H9 (cell line): ENCODE results near the gene RLBP1. TPM values are rescaled to one million over a fixed set of nuclear protein-coding genes. Genes with fewer than 3 reads are reported as not detected.
"Not testable (repeated sequence)": the region's sequence is repeated elsewhere in the genome, so short reads cannot be mapped to it uniquely, and the experiment has no call there.

Experiments
- DNase-seq: peaks from one replicate; pipeline ENCODE4 v3.0.0-alpha.2; 2017
- H2AFZ ChIP-seq: one replicate; pipeline ENCODE4 v1.6.1; 2013; ENCODE audit warnings: mild to moderate bottlenecking, low read length, control low read depth, moderate library complexity
- H2AK5ac ChIP-seq: 2 replicates; pipeline ENCODE4 v1.6.1; 2013; ENCODE audit warnings: low read length, control low read depth, mixed read lengths; ENCODE audit not compliant: insufficient read length
- H2BK120ac ChIP-seq: one replicate; pipeline ENCODE4 v1.6.1; 2013; ENCODE audit warnings: low read depth, mild to moderate bottlenecking, low read length, control low read depth, inconsistent platforms; ENCODE audit not compliant: poor library complexity, severe bottlenecking
- H2BK12ac ChIP-seq: 2 replicates; pipeline ENCODE4 v1.6.1; 2013; ENCODE audit warnings: low read length, control low read depth, mixed read lengths, low read depth; ENCODE audit not compliant: insufficient read length
- H2BK15ac ChIP-seq: 2 replicates; pipeline ENCODE4 v1.6.1; 2013; ENCODE audit warnings: low read depth, low read length, control low read depth
- H2BK20ac ChIP-seq: one replicate; pipeline ENCODE4 v1.6.1; 2013; ENCODE audit warnings: low read depth, mild to moderate bottlenecking, low read length, control low read depth, inconsistent platforms; ENCODE audit not compliant: poor library complexity, severe bottlenecking
- H2BK5ac ChIP-seq: 2 replicates; pipeline ENCODE4 v1.6.1; 2013; ENCODE audit warnings: low read length, control low read depth, mixed read lengths; ENCODE audit not compliant: insufficient read length
- H3K14ac ChIP-seq: 2 replicates; pipeline ENCODE4 v1.6.1; 2013; ENCODE audit warnings: low read length, control low read depth; ENCODE audit not compliant: insufficient read depth
- H3K18ac ChIP-seq: 2 replicates; pipeline ENCODE4 v1.6.1; 2013; ENCODE audit warnings: low read depth, mild to moderate bottlenecking, mixed read lengths, low read length, control low read depth; ENCODE audit not compliant: insufficient read length
- H3K23ac ChIP-seq: 2 replicates; pipeline ENCODE4 v1.6.1; 2013; ENCODE audit warnings: low read length, control low read depth, mixed read lengths, low read depth; ENCODE audit not compliant: insufficient read length
- H3K23me2 ChIP-seq: 2 replicates; pipeline ENCODE4 v1.6.1; 2013; ENCODE audit warnings: low read depth, mild to moderate bottlenecking, mixed read lengths, low read length, control low read depth; ENCODE audit not compliant: insufficient read length, poor library complexity, severe bottlenecking
- H3K27ac ChIP-seq: 2 replicates; pipeline ENCODE4 v1.5.1; 2013; ENCODE audit warnings: low read length, control low read depth, mixed read lengths, low read depth; ENCODE audit not compliant: insufficient read length
- H3K27me3 ChIP-seq: 2 replicates; pipeline ENCODE4 v1.6.1; 2013; ENCODE audit warnings: low read length, control low read depth, inconsistent platforms; ENCODE audit not compliant: insufficient read depth
- H3K4ac ChIP-seq: 2 replicates; pipeline ENCODE4 v1.6.1; 2013; ENCODE audit warnings: low read depth, mild to moderate bottlenecking, control low read depth, inconsistent platforms, low read length, moderate library complexity
- H3K4me1 ChIP-seq: 2 replicates; pipeline ENCODE4 v1.6.1; 2013; ENCODE audit warnings: low read length, control low read depth, inconsistent platforms; ENCODE audit not compliant: insufficient read depth
- H3K4me2 ChIP-seq: 2 replicates; pipeline ENCODE4 v1.6.1; 2013; ENCODE audit warnings: low read length, control low read depth, mixed read lengths; ENCODE audit not compliant: insufficient read length, insufficient read depth
- H3K56ac ChIP-seq: 2 replicates; pipeline ENCODE4 v1.6.1; 2013; ENCODE audit warnings: low read depth, mild to moderate bottlenecking, mixed read lengths, low read length, control low read depth; ENCODE audit not compliant: insufficient read length
- H3K79me1 ChIP-seq: 2 replicates; pipeline ENCODE4 v1.6.1; 2013; ENCODE audit warnings: low read depth, mild to moderate bottlenecking, moderate library complexity, low read length, control low read depth, inconsistent platforms; ENCODE audit not compliant: insufficient read depth, poor library complexity, severe bottlenecking
- H3K79me2 ChIP-seq: 2 replicates; pipeline ENCODE4 v1.6.1; 2013; ENCODE audit warnings: low read length, control low read depth, inconsistent platforms; ENCODE audit not compliant: insufficient read depth
- H3K9ac ChIP-seq: 2 replicates; pipeline ENCODE4 v1.6.1; 2013; ENCODE audit warnings: low read length, control low read depth, mixed read lengths; ENCODE audit not compliant: insufficient read length; ENCODE audit errors: extremely low read depth
- H3K9me3 ChIP-seq: one replicate; pipeline ENCODE4 v1.6.1; 2013; ENCODE audit warnings: low read depth, low read length, inconsistent platforms; ENCODE audit not compliant: control insufficient read depth
- H3T11ph ChIP-seq: one replicate; pipeline ENCODE4 v1.6.1; 2013; ENCODE audit warnings: mild to moderate bottlenecking, low read length, control low read depth, inconsistent platforms
- H4K20me1 ChIP-seq: one replicate; pipeline ENCODE4 v1.6.1; 2013; ENCODE audit not compliant: control insufficient read depth, insufficient read length, insufficient read depth
- H4K5ac ChIP-seq: 2 replicates; pipeline ENCODE4 v1.6.1; 2013; ENCODE audit warnings: low read depth, mild to moderate bottlenecking, mixed read lengths, low read length, control low read depth; ENCODE audit not compliant: insufficient read length
- H4K8ac ChIP-seq: replicated peaks from 2 replicates; pipeline ENCODE4 v1.6.1; 2013; ENCODE audit warnings: low read length, control low read depth, mixed read lengths, low read depth; ENCODE audit not compliant: insufficient read length
- H4K91ac ChIP-seq: 2 replicates; pipeline ENCODE4 v1.6.1; 2013; ENCODE audit warnings: low read depth, mild to moderate bottlenecking, moderate library complexity, mixed read lengths, low read length, control low read depth; ENCODE audit not compliant: insufficient read length
- H3K27ac Mint-ChIP-seq, 3 experiments: 2 replicates in 2 of 3; 3 replicates in 1 of 3; pipeline ENCODE4 v1.8.0; 2020 to 2021; ENCODE audit warnings: mixed read lengths in 3 of 3, mild to moderate bottlenecking in 1 of 3, moderate library complexity in 1 of 3
- H3K27me3 Mint-ChIP-seq: 2 replicates; pipeline ENCODE4 v1.8.0; 2021; ENCODE audit warnings: low read depth, mild to moderate bottlenecking, moderate library complexity, mixed read lengths
- H3K36me3 Mint-ChIP-seq, 3 experiments: 2 replicates in 2 of 3; 3 replicates in 1 of 3; pipeline ENCODE4 v1.8.0; 2020 to 2021; ENCODE audit warnings: low read depth in 3 of 3, mixed read lengths in 3 of 3; ENCODE audit not compliant: insufficient read depth in 1 of 3
- H3K4me1 Mint-ChIP-seq, 2 experiments: 2 replicates each; pipeline ENCODE4 v1.8.0; 2020; ENCODE audit warnings: mixed read lengths in 2 of 2
- H3K4me3 Mint-ChIP-seq, 2 experiments: 2 replicates in 1 of 2; 3 replicates in 1 of 2; pipeline ENCODE4 v1.8.0; 2020 to 2021; ENCODE audit warnings: mild to moderate bottlenecking in 2 of 2, mixed read lengths in 2 of 2, moderate library complexity in 1 of 2
- H3K9me3 Mint-ChIP-seq, 2 experiments: 2 replicates in 1 of 2; 3 replicates in 1 of 2; pipeline ENCODE4 v1.8.0; 2020; ENCODE audit warnings: mild to moderate bottlenecking in 2 of 2, mixed read lengths in 2 of 2, moderate library complexity in 1 of 2
- WGBS: extraction: QIAGEN DNeasy Blood & Tissue Kit; methylation state at CpG from one replicate; pipeline ENCODE4 v1.1.7; 2013; ENCODE audit warnings: missing lambda C conversion rate, low lambda C conversion rate, mixed read lengths; ENCODE audit not compliant: insufficient read length; ENCODE audit errors: extremely low coverage; 5-methylcytosine and 5-hydroxymethylcytosine counted together
- long read RNA-seq: library from polyadenylated mRNA; unstranded; transcript quantifications from one replicate; pipeline ENCODE4 v2.0.0, GENCODE V29; 2020
- total RNA-seq: library from RNA; stranded (reverse); gene quantifications from 2 replicates; pipeline ENCODE4 v1.2.1, GENCODE V29; 2021
- TF ChIP-seq, protein P1 (sequence below): fragments of 200-600 bp; sonication (generic); conservative IDR thresholded peaks from 3 replicates; pipeline ENCODE4 v1.8.0; 2021; ENCODE audit warnings: antibody characterized with exemption, mild to moderate bottlenecking

RLBP1 gene
- total RNA-seq: not detected in 2 replicates
- long read RNA-seq, partial matches to known transcripts: 0 of 2 reads
- long read RNA-seq, other reads (novel, unspliced or antisense): 1 of 2 reads

DNA sequence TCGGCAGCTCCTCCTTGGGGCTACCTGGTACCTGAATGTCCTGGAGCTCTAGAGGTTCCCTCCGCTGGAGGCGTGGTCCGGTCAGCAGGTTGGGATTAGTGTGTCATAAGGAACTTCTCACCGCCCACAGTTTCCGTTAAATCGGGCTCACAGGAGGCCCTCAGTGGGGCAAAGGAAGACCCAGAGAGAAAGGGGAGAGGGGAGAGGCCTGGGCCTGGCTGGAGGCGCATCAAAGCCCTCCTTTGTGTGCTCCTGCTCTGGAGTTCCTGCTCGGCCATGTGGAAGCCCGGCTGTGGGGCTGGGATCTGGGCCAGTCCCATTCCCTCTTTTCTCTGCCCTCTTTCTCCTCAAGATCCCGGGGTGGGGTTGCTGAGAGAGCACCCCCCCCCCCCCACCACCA lies at the start of gene RLBP1:
TSS of gene RLBP1 (minus strand) at position 37 of the 400 bp plus-strand sequence. CDS start 2,604 bp downstream, outside the sequence.
- peak; percentile 43 for DNase-seq
- TF ChIP-seq, protein P1, sequence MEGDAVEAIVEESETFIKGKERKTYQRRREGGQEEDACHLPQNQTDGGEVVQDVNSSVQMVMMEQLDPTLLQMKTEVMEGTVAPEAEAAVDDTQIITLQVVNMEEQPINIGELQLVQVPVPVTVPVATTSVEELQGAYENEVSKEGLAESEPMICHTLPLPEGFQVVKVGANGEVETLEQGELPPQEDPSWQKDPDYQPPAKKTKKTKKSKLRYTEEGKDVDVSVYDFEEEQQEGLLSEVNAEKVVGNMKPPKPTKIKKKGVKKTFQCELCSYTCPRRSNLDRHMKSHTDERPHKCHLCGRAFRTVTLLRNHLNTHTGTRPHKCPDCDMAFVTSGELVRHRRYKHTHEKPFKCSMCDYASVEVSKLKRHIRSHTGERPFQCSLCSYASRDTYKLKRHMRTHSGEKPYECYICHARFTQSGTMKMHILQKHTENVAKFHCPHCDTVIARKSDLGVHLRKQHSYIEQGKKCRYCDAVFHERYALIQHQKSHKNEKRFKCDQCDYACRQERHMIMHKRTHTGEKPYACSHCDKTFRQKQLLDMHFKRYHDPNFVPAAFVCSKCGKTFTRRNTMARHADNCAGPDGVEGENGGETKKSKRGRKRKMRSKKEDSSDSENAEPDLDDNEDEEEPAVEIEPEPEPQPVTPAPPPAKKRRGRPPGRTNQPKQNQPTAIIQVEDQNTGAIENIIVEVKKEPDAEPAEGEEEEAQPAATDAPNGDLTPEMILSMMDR: no peak
- H2AFZ ChIP-seq: no peak within 1 kb of the TSS
- H3T11ph ChIP-seq: no peak within 1 kb of the TSS
- no peak within 1 kb of the TSS for H4K8ac ChIP-seq
- H4K20me1 ChIP-seq: no peaks in the 10 kb centered on the region
- no peak within 1 kb of the TSS for H3K4ac ChIP-seq
- no peak within 1 kb of the TSS for H2AK5ac ChIP-seq
- Mint-ChIP-seq H3K27ac (peak within 1 kb of the TSS in 1 of 3 experiments; percentile 73; a peak in 1 of 7 replicates), H3K27me3 (peaks cover 2% of the 10 kb centered on the region), H3K4me1 (peaks cover 3 to 6% of the 10 kb centered on the region in 2 experiments), H3K9me3 (no peaks in the 10 kb centered on the region), H3K4me3 (no peak within 1 kb of the TSS), H3K36me3 (no peaks in the 10 kb centered on the region)
- H2BK120ac ChIP-seq: no peak within 1 kb of the TSS
- no CpG with 5 or more reads among the region's 11 CpGs for WGBS
- no peak within 1 kb of the TSS for H3K23ac ChIP-seq
- H2BK20ac ChIP-seq: no peak within 1 kb of the TSS
- no peak within 1 kb of the TSS for H2BK15ac ChIP-seq
- no peak within 1 kb of the TSS for H4K91ac ChIP-seq
- H3K79me1 ChIP-seq: no peaks in the 10 kb centered on the region
- no peaks in the 10 kb centered on the region for H3K4me1 ChIP-seq
- H3K4me2 ChIP-seq: no peak within 1 kb of the TSS
- no peak within 1 kb of the TSS for H2BK12ac ChIP-seq
- no peak within 1 kb of the TSS for H4K5ac ChIP-seq
- H3K9ac ChIP-seq: no peak within 1 kb of the TSS
- no peaks in the 10 kb centered on the region for H3K27me3 ChIP-seq
- no peak within 1 kb of the TSS for H2BK5ac ChIP-seq
- H3K14ac ChIP-seq: no peak within 1 kb of the TSS; the same call in 1 of the 2 replicates
- no peaks in the 10 kb centered on the region for H3K9me3 ChIP-seq
- no peaks in the 10 kb centered on the region for H3K23me2 ChIP-seq
- no peak within 1 kb of the TSS for H3K56ac ChIP-seq
- peak within 1 kb of the TSS; percentile 21 for H3K18ac ChIP-seq
- H3K27ac ChIP-seq: no peak within 1 kb of the TSS
- H3K79me2 ChIP-seq: no peaks in the 10 kb centered on the region

DNA sequence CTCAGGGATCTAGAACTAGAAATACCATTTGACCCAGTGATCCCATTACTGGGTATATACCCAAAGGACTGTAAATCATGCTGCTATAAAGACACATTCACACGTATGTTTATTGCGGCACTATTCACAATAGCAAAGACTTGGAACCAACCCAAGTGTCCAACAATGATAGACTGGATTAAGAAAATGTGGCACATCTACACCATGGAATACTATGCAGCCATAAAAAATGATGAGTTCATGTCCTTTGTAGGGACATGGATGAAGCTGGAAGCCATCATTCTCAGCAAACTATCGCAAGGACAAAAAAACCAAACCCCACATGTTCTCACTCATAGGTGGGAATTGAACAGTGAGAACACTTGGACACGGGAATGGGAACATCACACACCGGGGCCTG lies 28.8 kb upstream of the RLBP1 start:
- not testable (repeated sequence) for H3K9ac ChIP-seq, H3T11ph ChIP-seq, DNase-seq, H3K18ac ChIP-seq, H2BK12ac ChIP-seq, H2BK120ac ChIP-seq, H4K5ac ChIP-seq, H4K20me1 ChIP-seq, H3K27me3 ChIP-seq, H3K79me2 ChIP-seq, H2BK15ac ChIP-seq, H3K27ac Mint-ChIP-seq, H3K27ac ChIP-seq, H3K14ac ChIP-seq, H4K91ac ChIP-seq, H3K4me1 ChIP-seq, H3K4me3 Mint-ChIP-seq, H3K27me3 Mint-ChIP-seq, H2AK5ac ChIP-seq, H2AFZ ChIP-seq, H2BK5ac ChIP-seq, H3K9me3 ChIP-seq, H3K79me1 ChIP-seq, H3K4ac ChIP-seq, H2BK20ac ChIP-seq, H3K4me2 ChIP-seq, H4K8ac ChIP-seq, H3K23ac ChIP-seq, H3K23me2 ChIP-seq, H3K56ac ChIP-seq
- Mint-ChIP-seq H3K9me3 (peaks cover 8 to 13% of the 10 kb centered on the region in 2 experiments), H3K4me1 (peaks cover 7 to 12% of the 10 kb centered on the region in 2 experiments), H3K36me3 (peaks cover 43 to 61% (median 54%) of the 10 kb centered on the region in 3 experiments)
- no CpG with 5 or more reads among the region's 5 CpGs for WGBS
